Adrenal gland (tissue), 5 donors: ENCODE results near the gene MARCKS.
A peak's percentile ranks its signal among the peaks of the same experiment; 100 is the strongest.

ENCODE experiments used
- POLR2A ChIP-seq, 2 donors: fragments of 450-650 bp; IDR thresholded peaks; one replicate each; pipeline ENCODE4 v1.6.1; 2017; ENCODE audit warnings: antibody characterized with exemption in 2 of 2, mild to moderate bottlenecking in 2 of 2, moderate library complexity in 1 of 2
- TF ChIP-seq, protein P1 (sequence below), 6 experiments: fragments of 450-650 bp in 4 of 6; fragments of 200-600 bp in 2 of 6; sonication (generic) in 1 of 6; IDR thresholded peaks; 1 replicate in 5 of 6; 2 replicates in 1 of 6; pipeline versions ENCODE4 v1.5.1 to v1.8.0; 2016 to 2021; ENCODE audit warnings: antibody characterized with exemption in 6 of 6, mild to moderate bottlenecking in 2 of 6, moderate library complexity in 1 of 6
- donor health status: DM: no; HTN: no; CAD: no.

DNA sequence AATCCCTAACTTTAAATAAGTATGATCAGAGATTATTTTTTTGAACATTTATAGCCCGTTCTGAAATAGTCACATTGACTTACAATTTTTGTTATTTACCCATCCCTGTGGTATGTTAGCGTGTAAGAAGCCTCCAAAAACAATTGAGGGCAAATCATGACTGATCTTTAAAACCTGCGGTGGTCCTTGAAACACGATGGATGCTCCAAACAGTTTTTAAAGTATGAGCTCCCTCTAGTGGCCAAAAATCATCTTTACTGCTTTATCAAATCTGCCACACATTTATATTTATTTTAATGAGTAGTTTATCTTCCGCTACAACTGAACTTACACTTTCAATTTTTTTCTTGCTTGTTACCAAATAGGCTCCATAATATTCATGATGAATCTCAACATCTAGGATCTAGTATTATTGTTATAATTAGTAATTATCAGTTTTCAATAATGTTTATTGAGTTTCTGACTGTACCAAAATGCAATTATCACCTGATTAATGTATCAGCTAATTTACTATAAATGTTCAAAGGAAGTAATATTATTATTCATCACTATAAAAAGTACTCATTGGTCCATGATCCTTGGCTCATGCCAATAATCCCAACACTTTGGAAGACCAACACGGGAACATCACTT lies 52.2 kb downstream of the MARCKS start:
- TF ChIP-seq, protein P1, sequence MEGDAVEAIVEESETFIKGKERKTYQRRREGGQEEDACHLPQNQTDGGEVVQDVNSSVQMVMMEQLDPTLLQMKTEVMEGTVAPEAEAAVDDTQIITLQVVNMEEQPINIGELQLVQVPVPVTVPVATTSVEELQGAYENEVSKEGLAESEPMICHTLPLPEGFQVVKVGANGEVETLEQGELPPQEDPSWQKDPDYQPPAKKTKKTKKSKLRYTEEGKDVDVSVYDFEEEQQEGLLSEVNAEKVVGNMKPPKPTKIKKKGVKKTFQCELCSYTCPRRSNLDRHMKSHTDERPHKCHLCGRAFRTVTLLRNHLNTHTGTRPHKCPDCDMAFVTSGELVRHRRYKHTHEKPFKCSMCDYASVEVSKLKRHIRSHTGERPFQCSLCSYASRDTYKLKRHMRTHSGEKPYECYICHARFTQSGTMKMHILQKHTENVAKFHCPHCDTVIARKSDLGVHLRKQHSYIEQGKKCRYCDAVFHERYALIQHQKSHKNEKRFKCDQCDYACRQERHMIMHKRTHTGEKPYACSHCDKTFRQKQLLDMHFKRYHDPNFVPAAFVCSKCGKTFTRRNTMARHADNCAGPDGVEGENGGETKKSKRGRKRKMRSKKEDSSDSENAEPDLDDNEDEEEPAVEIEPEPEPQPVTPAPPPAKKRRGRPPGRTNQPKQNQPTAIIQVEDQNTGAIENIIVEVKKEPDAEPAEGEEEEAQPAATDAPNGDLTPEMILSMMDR (IDR thresholded peaks at IDR 0.05): peak; percentile 54 to 85 (median 64)
- TF ChIP-seq POLR2A (IDR thresholded peaks at IDR 0.05): no peak
